Gastroesophageal sphincter (tissue), 4 donors: ENCODE data around the gene AFF3. TPM values are rescaled to one million over a fixed set of nuclear protein-coding genes. Genes with fewer than 3 reads are reported as not detected.

Experiments used
- ATAC-seq: fragments of 150-250 bp; one replicate; pipeline ENCODE4 v1.9.1; 2016; ENCODE audit warnings: mild to moderate bottlenecking, moderate library complexity
- H3K27ac ChIP-seq, 4 donors: fragments of 200-600 bp; sonication (generic) in 3 of 4; 1 replicate in 3 of 4; 2 replicates in 1 of 4; pipeline ENCODE4 v1.5.1; 2016 to 2019
- H3K27me3 ChIP-seq: fragments of 200-600 bp; sonication (generic); one replicate; pipeline ENCODE4 v1.5.1; 2019
- H3K36me3 ChIP-seq, 2 donors: fragments of 200-600 bp; sonication (generic); one replicate each; pipeline ENCODE4 v1.5.1; 2019; ENCODE audit warnings: control low read depth in 1 of 2
- H3K4me1 ChIP-seq, 3 donors: fragments of 200-600 bp; sonication (generic); 1 replicate in 2 of 3; 2 replicates in 1 of 3; pipeline ENCODE4 v1.5.1; 2016 to 2019; ENCODE audit warnings: control low read depth in 2 of 3
- H3K4me3 ChIP-seq, 2 donors: fragments of 200-600 bp; sonication (generic); one replicate each; pipeline ENCODE4 v1.5.1; 2019; ENCODE audit warnings: mild to moderate bottlenecking in 1 of 2, moderate library complexity in 1 of 2
- H3K9me3 ChIP-seq, 3 donors: fragments of 200-600 bp; sonication (generic); one replicate each; pipeline ENCODE4 v1.5.1; 2017 to 2019; ENCODE audit warnings: control low read depth in 2 of 3
- EP300 ChIP-seq: sonication (generic); formaldehyde crosslinking; IDR thresholded peaks from one replicate; pipeline ENCODE4 v1.6.1; 2017; ENCODE audit warnings: antibody characterized with exemption, mild to moderate bottlenecking
- POLR2A ChIP-seq, 2 donors: fragments of 450-650 bp; IDR thresholded peaks; one replicate each; pipeline ENCODE4 v1.6.1; 2017; ENCODE audit warnings: antibody characterized with exemption in 2 of 2, mild to moderate bottlenecking in 2 of 2, moderate library complexity in 1 of 2
- POLR2AphosphoS5 ChIP-seq: sonication (generic); formaldehyde crosslinking; IDR thresholded peaks from one replicate; pipeline ENCODE4 v1.6.1; 2017; ENCODE audit warnings: antibody characterized with exemption
- WGBS, 2 donors: methylation state at CpG; one replicate each; pipeline ENCODE4 v1.1.5; 2018; ENCODE audit warnings: low coverage in 1 of 2; 5-methylcytosine and 5-hydroxymethylcytosine counted together
- total RNA-seq, 4 donors: library from RNA; depleted of rRNA; stranded (reverse); fragments of >200 nt; gene quantifications; one replicate each; pipeline ENCODE4 v1.1.0, GENCODE V29; 2016
- TF ChIP-seq, protein P1 (sequence below), 4 experiments: fragments of 200-600 bp in 2 of 4; fragments of 450-650 bp in 2 of 4; sonication (generic) in 1 of 4; IDR thresholded peaks; one replicate each; pipeline ENCODE4 v1.5.1; 2017 to 2019; ENCODE audit warnings: antibody characterized with exemption in 4 of 4, mild to moderate bottlenecking in 2 of 4, moderate library complexity in 2 of 4

AFF3 gene
- total RNA-seq, 4 donors from 2014 or later, result 15.4 to 74.8 (median 37.7) TPM

GRCh38 chr2:99571533-99571932 lies 570.9 kb downstream of the AFF3 start:
- Histone ChIP-seq H3K4me1 (peaks cover 0 to 6% (median 0%) of the 10 kb centered on the region in 3 donors), H3K36me3 (peaks cover 0 to 31% of the 10 kb centered on the region in 2 donors), H3K27ac (no peak overlapping the region), H3K9me3 (no peaks in the 10 kb centered on the region), H3K4me3 (no peak overlapping the region), H3K27me3 (no peaks in the 10 kb centered on the region)
- ATAC-seq, result no peak
- WGBS, 2 donors, result 57 to 90% methylated on average over 2 to 4 of the region's 4 CpGs
- TF ChIP-seq, protein P1, sequence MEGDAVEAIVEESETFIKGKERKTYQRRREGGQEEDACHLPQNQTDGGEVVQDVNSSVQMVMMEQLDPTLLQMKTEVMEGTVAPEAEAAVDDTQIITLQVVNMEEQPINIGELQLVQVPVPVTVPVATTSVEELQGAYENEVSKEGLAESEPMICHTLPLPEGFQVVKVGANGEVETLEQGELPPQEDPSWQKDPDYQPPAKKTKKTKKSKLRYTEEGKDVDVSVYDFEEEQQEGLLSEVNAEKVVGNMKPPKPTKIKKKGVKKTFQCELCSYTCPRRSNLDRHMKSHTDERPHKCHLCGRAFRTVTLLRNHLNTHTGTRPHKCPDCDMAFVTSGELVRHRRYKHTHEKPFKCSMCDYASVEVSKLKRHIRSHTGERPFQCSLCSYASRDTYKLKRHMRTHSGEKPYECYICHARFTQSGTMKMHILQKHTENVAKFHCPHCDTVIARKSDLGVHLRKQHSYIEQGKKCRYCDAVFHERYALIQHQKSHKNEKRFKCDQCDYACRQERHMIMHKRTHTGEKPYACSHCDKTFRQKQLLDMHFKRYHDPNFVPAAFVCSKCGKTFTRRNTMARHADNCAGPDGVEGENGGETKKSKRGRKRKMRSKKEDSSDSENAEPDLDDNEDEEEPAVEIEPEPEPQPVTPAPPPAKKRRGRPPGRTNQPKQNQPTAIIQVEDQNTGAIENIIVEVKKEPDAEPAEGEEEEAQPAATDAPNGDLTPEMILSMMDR (IDR thresholded peaks at IDR 0.05), result no peak
- TF ChIP-seq POLR2A (IDR thresholded peaks at IDR 0.05) (no peak), EP300 (no peak), POLR2AphosphoS5 (no peak)

GRCh38 chr2:99571021-99571420 lies 571.4 kb downstream of the AFF3 start:
- Histone ChIP-seq H3K4me3 (no peak overlapping the region), H3K4me1 (peaks cover 0 to 6% (median 0%) of the 10 kb centered on the region in 3 donors), H3K36me3 (peaks cover 0 to 31% of the 10 kb centered on the region in 2 donors), H3K9me3 (no peaks in the 10 kb centered on the region), H3K27me3 (no peaks in the 10 kb centered on the region), H3K27ac (no peak overlapping the region)
- no peak for ATAC-seq
- 87 to 100% methylated on average over 2 to 3 of the region's 4 CpGs for WGBS, 2 donors
- TF ChIP-seq POLR2AphosphoS5, result no peak
- no peak for TF ChIP-seq EP300
- TF ChIP-seq, protein P1 (IDR thresholded peaks at IDR 0.05), result no peak
- TF ChIP-seq POLR2A (IDR thresholded peaks at IDR 0.05), result no peak

GRCh38 chr2:99569386-99569785 lies 573.0 kb downstream of the AFF3 start:
- no peak overlapping the region for H3K27ac ChIP-seq
- no peaks in the 10 kb centered on the region for H3K9me3 ChIP-seq
- H3K36me3 ChIP-seq, result peaks cover 0 to 37% of the 10 kb centered on the region in 2 donors
- WGBS, 2 donors, result 95 to 96% methylated on average over 5 of the region's 5 CpGs
- H3K4me1 ChIP-seq, result peaks cover 0 to 6% (median 0%) of the 10 kb centered on the region in 3 donors
- TF ChIP-seq POLR2AphosphoS5 (no peak), EP300 (no peak)
- TF ChIP-seq, protein P1 (IDR thresholded peaks at IDR 0.05), result no peak
- no peak overlapping the region for H3K4me3 ChIP-seq
- no peaks in the 10 kb centered on the region for H3K27me3 ChIP-seq
- ATAC-seq, result no peak

GRCh38 chr2:99565227-99565626 lies 577.2 kb downstream of the AFF3 start:
- H3K4me3 ChIP-seq, result no peak overlapping the region
- H3K9me3 ChIP-seq, result no peaks in the 10 kb centered on the region
- peaks cover 0 to 31% of the 10 kb centered on the region in 2 donors for H3K36me3 ChIP-seq
- no peak for ATAC-seq
- no peaks in the 10 kb centered on the region for H3K27me3 ChIP-seq
- 81 to 95% methylated on average over 5 to 7 of the region's 7 CpGs for WGBS, 2 donors
- no peaks in the 10 kb centered on the region for H3K4me1 ChIP-seq
- H3K27ac ChIP-seq, result no peak overlapping the region
- TF ChIP-seq POLR2AphosphoS5 (no peak), POLR2A (IDR thresholded peaks at IDR 0.05) (no peak), EP300 (no peak)
- TF ChIP-seq, protein P1 (IDR thresholded peaks at IDR 0.05), result no peak

- no peaks in the 10 kb centered on the region for H3K9me3 ChIP-seq
Observed at GRCh38 chr2:99562516-99562915, 579.9 kb downstream of the AFF3 start.

More at GRCh38 chr2:99562516-99562915, 579.9 kb downstream of the AFF3 start:
- TF ChIP-seq, protein P1 (IDR thresholded peaks at IDR 0.05), result no peak
- TF ChIP-seq POLR2AphosphoS5 (no peak), POLR2A (IDR thresholded peaks at IDR 0.05) (no peak), EP300 (no peak)
- H3K4me1 ChIP-seq, result peaks cover 0 to 5% (median 0%) of the 10 kb centered on the region in 3 donors
- no peaks in the 10 kb centered on the region for H3K27me3 ChIP-seq
- no peak overlapping the region for H3K27ac ChIP-seq
- no peak for ATAC-seq
- WGBS, 2 donors, result 80 to 100% methylated on average over 1 of the region's 2 CpGs
- no peak overlapping the region for H3K4me3 ChIP-seq
- peaks cover 0 to 24% of the 10 kb centered on the region in 2 donors for H3K36me3 ChIP-seq
